Measurements from ENCODE around the gene EPM2AIP1.
"Not testable (repeated sequence)": the region's sequence is repeated elsewhere in the genome, so short reads cannot be mapped to it uniquely, and the experiment has no call there.

Gene EPM2AIP1

DNA sequence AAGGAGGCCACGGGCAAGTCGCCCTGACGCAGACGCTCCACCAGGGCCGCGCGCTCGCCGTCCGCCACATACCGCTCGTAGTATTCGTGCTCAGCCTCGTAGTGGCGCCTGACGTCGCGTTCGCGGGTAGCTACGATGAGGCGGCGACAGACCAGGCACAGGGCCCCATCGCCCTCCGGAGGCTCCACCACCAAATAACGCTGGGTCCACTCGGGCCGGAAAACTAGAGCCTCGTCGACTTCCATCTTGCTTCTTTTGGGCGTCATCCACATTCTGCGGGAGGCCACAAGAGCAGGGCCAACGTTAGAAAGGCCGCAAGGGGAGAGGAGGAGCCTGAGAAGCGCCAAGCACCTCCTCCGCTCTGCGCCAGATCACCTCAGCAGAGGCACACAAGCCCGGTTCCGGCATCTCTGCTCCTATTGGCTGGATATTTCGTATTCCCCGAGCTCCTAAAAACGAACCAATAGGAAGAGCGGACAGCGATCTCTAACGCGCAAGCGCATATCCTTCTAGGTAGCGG, at the start of gene EPM2AIP1:
Gene EPM2AIP1, minus strand, starts transcription at position 326 of the 520 bp plus-strand sequence. Its CDS starts 54 bp downstream, at position 272.
- DNase-seq: peak; percentile 100

GRCh38 chr3:37042712-37043111, 49.8 kb upstream of the EPM2AIP1 start:
- not testable (repeated sequence) for DNase-seq

- DNase-seq: no peak
These were observed 48.7 kb upstream of the EPM2AIP1 start for GRCh38 chr3:37041546-37042195.

GRCh38 chr3:37040231-37040630, 47.3 kb upstream of the EPM2AIP1 start:
- no peak for DNase-seq

GRCh38 chr3:37039161-37039846, 46.4 kb upstream of the EPM2AIP1 start:
- DNase-seq: no peak

DNA sequence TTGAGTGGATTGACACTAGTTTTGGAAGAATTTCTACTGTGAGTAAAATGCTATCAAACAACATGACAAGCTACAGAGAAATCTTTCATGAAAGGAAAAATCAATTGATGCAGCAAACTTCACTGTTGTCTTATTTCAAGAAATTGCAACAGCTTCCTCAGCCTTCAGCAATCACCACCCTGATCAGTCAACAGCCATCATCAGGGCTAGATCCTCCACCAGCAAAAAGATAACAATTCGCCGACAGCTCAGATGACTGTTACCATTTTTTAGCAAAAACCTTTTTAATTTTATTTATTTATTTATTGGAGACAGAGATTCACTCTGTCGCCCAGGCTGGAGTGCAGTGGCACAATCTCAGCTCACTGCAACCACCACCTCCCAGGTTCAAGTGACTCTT, 44.4 kb upstream of the EPM2AIP1 start:
- no peak for DNase-seq

DNA sequence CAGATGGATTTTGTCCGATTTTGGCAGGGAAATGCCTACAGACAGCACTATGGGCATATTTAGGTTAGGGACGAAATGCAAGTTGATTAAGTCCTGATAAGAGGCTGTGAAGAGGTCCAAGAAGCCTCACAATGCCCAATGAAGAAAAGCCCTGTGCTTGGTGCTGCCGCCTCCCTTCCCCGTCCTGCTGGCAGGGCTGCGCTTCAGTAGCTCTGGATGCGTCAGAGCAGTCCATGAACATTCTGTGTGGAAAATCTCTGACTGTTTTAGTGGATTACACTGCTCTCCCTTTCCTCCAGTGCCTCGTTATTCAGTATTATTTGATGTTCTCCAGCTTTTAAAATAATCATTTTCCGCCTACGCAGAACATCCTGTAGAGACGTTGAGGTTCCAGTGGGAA, 40.0 kb upstream of the EPM2AIP1 start:
- DNase-seq: no peak

DNA sequence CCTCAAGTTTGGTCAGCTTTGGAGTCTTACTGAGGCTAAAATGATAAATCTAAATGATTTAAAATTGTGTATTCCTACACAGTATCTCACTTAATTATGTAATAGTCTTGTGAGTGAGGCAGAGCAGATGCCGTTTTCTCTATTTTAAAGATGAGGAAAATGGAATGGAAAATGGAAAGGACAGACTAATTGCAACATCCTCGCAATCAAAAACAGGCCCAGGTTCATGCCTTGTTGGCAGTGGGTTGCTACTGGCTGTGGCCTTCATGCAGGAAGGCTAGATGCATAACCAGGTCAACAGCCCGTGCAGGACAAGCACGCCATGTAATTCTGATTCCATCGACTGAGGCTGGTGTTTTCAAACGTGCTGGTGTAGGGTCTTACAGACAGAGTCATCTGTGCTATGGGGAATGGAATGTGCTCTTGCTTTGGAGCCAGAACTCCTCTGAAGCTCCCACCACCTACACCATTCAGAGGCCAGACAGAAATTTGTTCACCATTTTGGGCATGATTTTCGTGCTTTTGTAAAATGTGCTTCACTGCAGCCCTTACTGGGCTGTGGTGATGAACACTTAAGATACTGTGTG, 38.3 kb upstream of the EPM2AIP1 start:
- no peak for DNase-seq

GRCh38 chr3:37030588-37030987, 37.7 kb upstream of the EPM2AIP1 start:
- DNase-seq: no peak

DNA sequence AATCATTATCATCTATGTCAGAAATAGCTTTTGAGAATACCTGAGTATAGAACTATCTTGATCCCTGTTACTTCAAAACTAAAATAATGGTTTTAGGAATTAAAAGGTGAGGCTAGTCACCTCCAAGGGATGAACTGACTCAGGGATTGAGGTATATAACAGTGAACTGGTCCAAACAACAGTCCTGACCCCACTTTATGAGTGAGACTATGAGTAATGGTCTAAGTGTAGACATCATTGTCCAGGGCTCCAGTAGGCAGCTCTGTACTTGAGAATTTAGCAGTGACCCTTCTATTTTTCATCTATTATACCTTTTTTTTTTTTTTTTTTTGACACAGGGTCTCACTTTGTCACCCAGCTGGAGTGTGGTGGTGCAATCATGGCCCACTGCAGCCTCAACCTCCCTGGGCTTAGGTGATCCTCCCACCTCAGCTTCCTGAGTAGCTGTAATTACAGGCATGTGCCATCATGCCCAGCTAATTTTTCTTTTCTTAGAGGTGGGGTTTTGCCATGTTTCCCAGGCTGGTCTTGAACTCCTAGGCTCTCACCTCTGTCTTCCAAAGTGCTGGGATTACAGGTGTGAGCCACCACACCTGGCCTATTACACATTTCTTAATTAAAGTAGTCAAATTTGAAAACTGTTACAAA, 36.7 kb upstream of the EPM2AIP1 start:
- no peak for DNase-seq

- DNase-seq: no peak
These were observed 36.2 kb upstream of the EPM2AIP1 start for GRCh38 chr3:37029111-37029510.

- DNase-seq: no peak
These were observed 35.4 kb upstream of the EPM2AIP1 start for GRCh38 chr3:37028329-37028728.

GRCh38 chr3:37026851-37027250, 33.9 kb upstream of the EPM2AIP1 start:
- no peak for DNase-seq

GRCh38 chr3:37025561-37026335, 32.8 kb upstream of the EPM2AIP1 start:
- DNase-seq: no peak

DNA sequence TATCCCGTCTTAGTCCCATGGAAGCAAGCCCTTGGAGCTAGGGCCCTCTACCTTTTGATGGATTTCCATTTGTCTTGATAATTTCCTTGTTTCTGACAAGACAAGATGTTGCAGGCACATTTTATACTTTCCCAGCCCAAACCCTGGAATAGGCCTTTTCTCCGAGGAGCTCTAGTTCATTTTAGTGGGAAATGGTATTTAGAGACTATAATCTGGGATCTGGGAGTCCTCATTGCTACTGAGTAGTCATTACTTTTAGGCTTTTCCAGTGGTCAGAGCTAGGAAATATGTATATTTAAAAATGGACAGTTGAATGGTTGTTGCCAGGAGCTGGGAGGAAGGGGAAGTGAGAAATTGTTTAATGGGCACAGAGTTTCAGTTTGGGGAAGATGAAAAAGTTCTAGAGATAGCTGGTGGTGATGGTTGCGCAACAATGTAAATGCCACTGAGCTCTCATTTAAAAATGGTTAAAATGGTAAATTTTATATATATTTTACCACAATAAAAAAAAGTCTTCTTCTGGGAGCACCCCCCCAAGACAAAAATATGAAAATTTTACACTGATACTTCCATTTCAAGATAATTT, 32.0 kb upstream of the EPM2AIP1 start:
- peak; percentile 83 for DNase-seq

DNA sequence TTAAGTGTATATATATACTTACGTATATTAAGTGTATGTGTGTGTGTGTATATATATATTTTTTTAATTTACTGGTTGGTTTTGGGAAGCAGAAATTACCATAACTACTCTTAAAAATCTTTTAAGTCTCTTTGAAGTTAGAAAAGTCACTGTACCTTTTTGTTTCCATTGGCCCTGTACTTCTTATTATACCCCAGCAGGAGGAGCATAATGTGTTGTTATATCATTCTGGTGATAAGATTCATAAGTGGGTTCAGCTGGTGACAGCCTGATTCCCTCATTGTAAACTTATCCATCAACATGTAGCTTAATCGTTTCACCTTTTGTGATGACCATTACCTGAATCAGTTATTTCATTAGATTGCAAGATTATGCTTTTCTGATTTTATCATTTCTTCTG, 31.2 kb upstream of the EPM2AIP1 start:
- no peak for DNase-seq

DNA sequence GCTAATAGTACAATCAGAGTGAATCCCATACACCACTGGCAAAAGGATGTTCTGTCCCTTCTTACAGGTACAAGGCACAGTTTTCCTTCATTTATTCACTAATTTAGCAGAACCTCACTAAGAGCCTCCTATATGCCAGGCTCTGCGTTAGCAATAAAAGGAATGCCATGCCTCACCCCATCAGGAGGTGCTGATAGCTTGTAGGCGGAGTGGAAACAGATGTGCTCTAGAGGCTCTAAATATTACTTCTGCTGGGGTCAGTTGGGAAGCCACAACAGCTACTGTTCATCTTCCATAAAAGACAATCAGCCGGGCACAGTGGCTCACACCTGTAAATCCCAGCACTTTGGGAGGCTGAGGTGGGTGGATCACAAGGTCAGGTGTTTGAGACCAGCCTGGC, 24.8 kb upstream of the EPM2AIP1 start:
- DNase-seq: no peak

GRCh38 chr3:37016903-37017302, 24.0 kb upstream of the EPM2AIP1 start:
- no peak for DNase-seq

DNA sequence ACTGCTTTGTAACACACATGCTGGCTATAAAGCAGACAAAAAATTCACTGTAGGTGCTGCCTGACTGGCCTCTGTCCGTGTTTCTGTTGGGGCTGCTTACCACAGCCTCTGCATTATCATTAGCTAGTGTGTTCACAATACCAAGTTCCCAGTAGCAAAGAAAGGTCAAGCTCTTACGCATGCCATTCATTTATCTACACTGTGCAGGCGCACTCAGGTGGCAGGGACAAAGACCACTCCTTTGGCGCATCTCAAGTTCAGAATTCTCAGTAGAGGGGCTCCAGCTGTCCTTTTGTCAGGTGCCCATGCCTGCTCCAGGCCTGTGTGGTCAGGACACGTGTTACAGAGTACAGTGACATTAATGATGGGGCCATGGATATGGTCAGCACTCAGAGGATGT, 22.7 kb upstream of the EPM2AIP1 start:
- DNase-seq: no peak

- no peak for DNase-seq
These were observed 21.7 kb upstream of the EPM2AIP1 start for GRCh38 chr3:37014620-37015019.

GRCh38 chr3:36993326-36994283, 674 bp upstream of the EPM2AIP1 start, which contains the start of gene MLH1:
TSS of gene MLH1 (plus strand) at chr3:36993518. CDS start at chr3:36993548, 30 bp downstream.
- peak; percentile 91 for DNase-seq

Data from inflammatory macrophage treated with lipopolysaccharide for 4 hours (primary cell).